CD4-positive, alpha-beta T cell treated with Interleukin-17A for 1 hour (primary cell): Measurements from ENCODE around the gene NOXA1.
A peak's percentile ranks its signal among the peaks of the same experiment; 100 is the strongest.
"Not testable (repeated sequence)": the region's sequence is repeated elsewhere in the genome, so short reads cannot be mapped to it uniquely, and the experiment has no call there.

ENCODE experiments used
- DNase-seq: peaks from one replicate; pipeline ENCODE4 v3.0.0-alpha.2; 2020

Gene NOXA1

GRCh38 chr9:137422604-137423513 lies at the start of gene NOXA1, which contains the start of gene EXD3:
Gene NOXA1, plus strand, starts transcription at chr9:137423393. Its CDS starts 137 bp downstream, at chr9:137423530.
Gene EXD3, minus strand, starts transcription at chr9:137423162. Its CDS starts 27,805 bp downstream, at chr9:137395357.
- DNase-seq, result peak; percentile 94

- DNase-seq, result no peak
These were observed 49.6 kb upstream of the NOXA1 start for GRCh38 chr9:137373611-137373980.

- DNase-seq, result no peak
These were observed 48.9 kb upstream of the NOXA1 start for GRCh38 chr9:137374131-137374845.

- no peak for DNase-seq
These were observed 47.7 kb upstream of the NOXA1 start for GRCh38 chr9:137375321-137376058.

- no peak for DNase-seq
These were observed 46.8 kb upstream of the NOXA1 start for GRCh38 chr9:137376386-137376785.

GRCh38 chr9:137378688-137379410 lies 44.3 kb upstream of the NOXA1 start:
- DNase-seq, result not testable (repeated sequence)

GRCh38 chr9:137379761-137380161 lies 43.4 kb upstream of the NOXA1 start:
- DNase-seq, result no peak

GRCh38 chr9:137380171-137380570 lies 43.0 kb upstream of the NOXA1 start:
- no peak for DNase-seq

GRCh38 chr9:137380606-137381005 lies 42.6 kb upstream of the NOXA1 start:
- no peak for DNase-seq

- DNase-seq, result no peak
These were observed 41.4 kb upstream of the NOXA1 start for GRCh38 chr9:137381501-137382443.

- no peak for DNase-seq
These were observed 40.6 kb upstream of the NOXA1 start for GRCh38 chr9:137382444-137383080.

GRCh38 chr9:137383081-137383783 lies 40.0 kb upstream of the NOXA1 start:
- DNase-seq, result no peak

GRCh38 chr9:137383784-137384756 lies 39.1 kb upstream of the NOXA1 start:
- no peak for DNase-seq

- no peak for DNase-seq
These were observed 38.0 kb upstream of the NOXA1 start for GRCh38 chr9:137385061-137385655.

- not testable (repeated sequence) for DNase-seq
These were observed 36.6 kb upstream of the NOXA1 start for GRCh38 chr9:137386507-137387113.

- DNase-seq, result peak; percentile 64
These were observed 35.9 kb upstream of the NOXA1 start for GRCh38 chr9:137387114-137387890.
